ENCODE results near the gene CD52.
A peak's percentile ranks its signal among the peaks of the same experiment; 100 is the strongest.

Gene CD52, protein sequence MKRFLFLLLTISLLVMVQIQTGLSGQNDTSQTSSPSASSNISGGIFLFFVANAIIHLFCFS

GRCh38 chr1:26317612-26318337 is at the start of gene CD52:
Gene CD52, plus strand, starts transcription at chr1:26317958. Its CDS starts 60 bp downstream, at chr1:26318018.
- DNase-seq (ENCODE audit: low spot score) = no peak

- no peak for DNase-seq (ENCODE audit: low spot score)
These were observed 49.2 kb upstream of the CD52 start for GRCh38 chr1:26268290-26269197.

DNA sequence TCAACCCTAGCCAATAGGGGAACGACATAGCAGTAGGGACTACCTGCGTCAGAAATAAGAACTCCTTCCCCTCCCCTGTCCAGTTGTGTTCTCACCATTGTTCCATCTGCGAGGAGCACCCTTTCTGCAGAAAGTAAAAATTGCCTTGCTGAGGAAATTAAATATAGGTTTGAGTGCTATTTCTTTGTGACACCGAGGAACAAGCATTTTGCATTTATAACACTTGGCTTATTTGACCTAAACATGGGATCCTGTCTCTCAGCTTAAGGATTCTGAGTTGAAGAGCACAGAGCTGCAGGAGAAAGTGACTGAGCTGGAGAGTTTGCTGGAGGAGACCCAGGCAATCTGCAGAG is 48.6 kb upstream of the CD52 start:
- DNase-seq (ENCODE audit: low spot score) = no peak

DNA sequence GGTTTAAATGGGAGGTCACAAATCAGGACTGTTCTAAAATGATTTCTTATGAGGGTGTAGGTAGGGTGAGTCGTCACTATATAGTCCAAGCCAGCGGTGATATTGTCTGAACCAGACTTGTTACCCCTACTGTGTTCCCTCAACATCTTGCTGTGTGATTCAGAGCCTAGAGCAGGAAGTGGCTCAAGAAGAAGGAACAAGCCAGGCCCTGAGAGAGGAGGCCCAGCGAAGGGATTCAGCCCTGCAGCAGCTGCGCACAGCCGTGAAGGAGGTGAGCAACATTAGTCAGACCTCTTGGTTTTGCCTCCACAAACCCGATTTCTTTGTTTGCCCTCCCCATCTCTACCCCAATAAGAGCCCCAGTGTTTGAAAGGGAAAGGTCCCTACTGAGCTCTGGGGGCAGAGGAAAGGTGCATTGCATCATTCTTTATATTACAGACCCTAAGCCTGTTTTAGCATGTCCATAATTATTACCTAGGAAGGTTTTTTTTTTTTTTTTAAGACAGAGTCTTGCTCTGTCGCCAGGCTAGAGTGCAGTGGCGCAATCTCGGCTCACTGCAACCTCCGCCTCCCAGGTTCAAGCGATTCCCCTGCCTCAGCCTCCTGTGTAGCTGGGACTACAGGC is 42.8 kb upstream of the CD52 start:
- no peak for DNase-seq (ENCODE audit: low spot score)

- peak; percentile 89 for DNase-seq (ENCODE audit: low spot score)
These were observed 42.0 kb upstream of the CD52 start for GRCh38 chr1:26275580-26276431.

DNA sequence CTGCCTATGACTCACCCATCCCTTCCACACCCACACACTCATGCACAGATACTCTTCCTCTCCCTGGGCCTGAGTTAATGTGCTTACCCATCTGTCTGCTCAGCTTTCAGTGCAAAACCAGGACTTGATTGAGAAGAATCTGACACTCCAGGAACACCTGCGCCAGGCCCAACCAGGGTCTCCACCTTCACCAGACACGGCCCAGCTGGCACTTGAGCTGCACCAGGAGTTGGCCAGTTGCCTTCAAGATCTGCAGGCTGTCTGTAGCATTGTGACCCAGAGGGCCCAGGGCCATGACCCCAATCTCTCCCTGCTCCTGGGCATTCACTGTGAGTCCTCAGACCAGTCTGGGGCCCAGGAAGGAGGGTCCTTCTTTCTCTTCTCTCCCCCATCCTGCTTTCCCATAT is 41.3 kb upstream of the CD52 start:
- DNase-seq (ENCODE audit: low spot score) = no peak

GRCh38 chr1:26277261-26277661 is 40.5 kb upstream of the CD52 start:
- DNase-seq (ENCODE audit: low spot score) = no peak

DNA sequence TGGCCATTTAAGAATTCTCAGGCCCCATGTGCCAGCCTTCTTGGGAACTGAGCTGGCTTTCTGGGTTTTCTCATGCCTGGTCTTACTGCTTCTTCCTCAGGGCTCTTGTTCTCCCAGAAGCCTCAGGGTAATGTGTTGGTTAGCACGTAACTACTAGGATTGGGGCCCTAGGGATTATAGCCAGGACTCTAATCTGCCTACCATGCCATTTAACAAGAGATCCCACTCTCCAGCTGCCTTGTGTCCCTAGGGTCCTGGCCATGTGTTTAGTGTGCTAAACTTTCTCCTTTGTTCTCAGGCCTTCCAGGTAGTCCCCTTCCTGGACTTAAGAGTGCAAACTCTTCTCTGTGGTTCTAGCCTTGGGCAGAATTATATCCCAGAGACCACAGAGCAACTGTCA is 40.0 kb upstream of the CD52 start:
- DNase-seq (ENCODE audit: low spot score) = no peak

GRCh38 chr1:26278303-26278702 is 39.5 kb upstream of the CD52 start:
- peak; percentile 50 for DNase-seq (ENCODE audit: low spot score)

DNA sequence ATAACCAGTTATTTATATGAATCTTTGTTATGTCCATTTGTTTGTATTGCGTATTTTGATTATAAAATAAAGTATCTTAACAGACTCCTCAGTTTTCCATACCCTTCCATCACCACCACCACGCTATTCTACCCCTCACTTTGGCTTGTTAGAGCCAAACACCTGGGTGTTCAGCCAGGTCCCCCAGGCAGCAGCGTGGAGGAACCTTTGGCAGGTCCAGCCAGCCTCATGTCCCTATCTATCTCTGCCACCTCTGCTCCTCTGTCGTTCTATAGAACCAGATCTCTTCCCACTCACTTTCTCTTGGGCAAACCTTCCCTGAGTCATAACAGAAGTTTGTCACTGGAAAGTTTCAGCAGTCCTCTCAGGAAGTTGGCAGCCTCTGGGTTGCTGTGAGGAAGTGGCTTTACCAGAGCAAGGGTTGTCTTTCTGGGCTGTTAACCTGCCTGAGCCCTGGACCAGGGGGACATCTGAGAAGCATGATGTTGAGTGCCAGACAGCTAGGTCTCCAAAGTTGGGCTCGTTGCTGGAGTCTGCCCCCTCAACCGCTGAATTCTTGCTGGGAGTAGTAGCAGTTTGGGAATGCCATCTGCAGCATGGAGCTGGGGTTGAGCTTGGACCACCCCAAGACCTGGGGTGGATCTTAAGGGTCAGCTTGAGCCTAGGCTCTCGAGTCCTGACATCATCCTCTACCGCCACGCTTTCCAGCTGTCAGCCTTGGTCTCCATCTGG is 38.9 kb upstream of the CD52 start:
- DNase-seq (ENCODE audit: low spot score) = peak; percentile 76

DNA sequence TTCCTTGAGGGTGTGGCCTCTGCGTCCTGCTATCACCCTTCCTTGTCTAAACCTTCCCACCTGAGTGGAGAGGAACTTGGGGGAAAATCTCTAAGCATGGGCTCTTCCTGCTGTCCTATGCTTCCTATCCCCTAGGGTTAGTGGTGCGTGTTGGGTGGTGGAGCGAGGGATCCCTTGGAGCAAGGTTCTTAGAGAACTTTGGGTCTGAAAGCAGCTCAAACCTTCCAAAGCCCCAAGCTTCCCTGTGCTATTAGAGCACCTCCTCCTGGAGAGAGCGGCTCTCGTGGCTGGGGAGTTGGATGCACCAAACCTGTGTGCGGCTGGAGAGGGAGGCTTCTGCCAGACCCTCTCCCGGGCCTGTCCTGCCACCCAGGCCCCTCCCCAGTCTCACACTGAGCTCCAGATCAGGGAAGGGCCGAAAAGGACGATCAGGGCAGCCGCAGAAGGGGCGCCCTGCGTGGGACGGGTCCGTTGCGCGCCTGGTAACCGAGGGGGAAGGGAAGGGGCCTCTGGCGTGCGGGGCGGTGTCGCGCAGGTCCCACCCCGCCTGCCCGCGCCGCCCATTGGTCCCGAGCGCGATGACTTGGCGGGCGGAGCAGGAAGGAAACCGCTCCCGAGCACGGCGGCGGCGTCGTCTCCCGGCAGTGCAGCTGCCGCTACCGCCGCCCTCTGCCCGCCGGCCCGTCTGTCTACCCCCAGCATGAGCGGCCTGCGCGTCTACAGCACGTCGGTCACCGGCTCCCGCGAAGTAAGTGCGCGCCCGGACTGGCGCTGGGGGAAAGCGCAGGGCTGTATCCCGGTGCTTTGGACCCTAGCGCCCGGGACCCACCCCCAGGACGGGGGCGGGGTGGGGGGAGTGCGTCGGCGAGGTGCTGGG is 38.1 kb upstream of the CD52 start, which contains the start of gene SH3BGRL3:
Gene SH3BGRL3, plus strand, starts transcription at position 631 of the 877 bp plus-strand sequence. Its CDS starts 70 bp downstream, at position 701.
- DNase-seq (ENCODE audit: low spot score) = peak; percentile 92

DNA sequence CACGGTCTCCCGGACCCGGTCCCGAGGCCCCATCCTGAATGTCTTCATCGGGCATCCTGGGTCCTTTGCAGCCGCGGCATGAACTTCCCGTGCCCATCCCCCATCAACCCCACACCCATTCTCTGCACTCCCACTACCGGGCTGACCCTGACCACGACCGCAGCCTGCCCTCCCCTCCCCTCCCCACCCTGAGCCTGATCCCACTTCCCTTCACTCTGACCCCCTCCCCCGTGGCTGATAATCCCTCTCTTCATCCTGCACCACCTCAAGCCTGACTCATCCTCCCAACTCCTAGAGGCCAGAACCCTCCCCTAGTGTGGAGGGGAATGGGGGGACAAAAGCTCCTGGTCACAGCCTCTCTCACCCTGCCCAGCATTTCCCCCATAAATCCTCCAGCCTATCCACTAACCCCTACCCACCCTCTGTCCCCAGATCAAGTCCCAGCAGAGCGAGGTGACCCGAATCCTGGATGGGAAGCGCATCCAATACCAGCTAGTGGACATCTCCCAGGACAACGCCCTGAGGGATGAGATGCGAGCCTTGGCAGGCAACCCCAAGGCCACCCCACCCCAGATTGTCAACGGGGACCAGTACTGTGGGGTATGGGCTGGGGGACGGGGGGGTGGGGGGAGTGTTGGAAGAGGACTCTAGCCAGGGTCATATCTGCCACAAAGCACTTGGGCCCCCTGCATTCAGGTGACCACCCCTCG is 37.3 kb upstream of the CD52 start:
- peak; percentile 82 for DNase-seq (ENCODE audit: low spot score)

- peak; percentile 54 for DNase-seq (ENCODE audit: low spot score)
These were observed 36.4 kb upstream of the CD52 start for GRCh38 chr1:26281091-26281958.

DNA sequence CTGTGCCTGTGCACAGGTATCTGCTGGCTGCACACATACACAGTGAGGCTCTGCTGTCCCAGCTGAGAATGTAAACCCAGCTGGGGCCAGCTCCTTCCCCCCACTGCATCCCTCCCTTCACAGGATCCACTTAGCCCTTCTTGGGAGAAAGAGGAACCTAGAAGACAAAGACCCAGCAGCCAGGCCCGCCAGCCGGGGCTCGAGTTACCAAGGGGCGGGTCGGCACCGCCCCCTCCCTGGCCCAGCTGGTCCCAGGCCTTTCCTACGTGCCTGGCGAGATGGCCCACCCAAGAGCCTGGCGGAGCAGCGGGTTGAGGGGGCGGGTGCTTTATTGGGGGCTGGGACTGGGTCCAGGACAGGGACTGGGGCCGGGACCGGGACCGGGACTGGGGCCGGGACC is 35.8 kb upstream of the CD52 start:
- no peak for DNase-seq (ENCODE audit: low spot score)

GRCh38 chr1:26282401-26282918 is 35.3 kb upstream of the CD52 start:
- DNase-seq (ENCODE audit: low spot score) = no peak

- no peak for DNase-seq (ENCODE audit: low spot score)
These were observed 34.4 kb upstream of the CD52 start for GRCh38 chr1:26283279-26283853.

DNA sequence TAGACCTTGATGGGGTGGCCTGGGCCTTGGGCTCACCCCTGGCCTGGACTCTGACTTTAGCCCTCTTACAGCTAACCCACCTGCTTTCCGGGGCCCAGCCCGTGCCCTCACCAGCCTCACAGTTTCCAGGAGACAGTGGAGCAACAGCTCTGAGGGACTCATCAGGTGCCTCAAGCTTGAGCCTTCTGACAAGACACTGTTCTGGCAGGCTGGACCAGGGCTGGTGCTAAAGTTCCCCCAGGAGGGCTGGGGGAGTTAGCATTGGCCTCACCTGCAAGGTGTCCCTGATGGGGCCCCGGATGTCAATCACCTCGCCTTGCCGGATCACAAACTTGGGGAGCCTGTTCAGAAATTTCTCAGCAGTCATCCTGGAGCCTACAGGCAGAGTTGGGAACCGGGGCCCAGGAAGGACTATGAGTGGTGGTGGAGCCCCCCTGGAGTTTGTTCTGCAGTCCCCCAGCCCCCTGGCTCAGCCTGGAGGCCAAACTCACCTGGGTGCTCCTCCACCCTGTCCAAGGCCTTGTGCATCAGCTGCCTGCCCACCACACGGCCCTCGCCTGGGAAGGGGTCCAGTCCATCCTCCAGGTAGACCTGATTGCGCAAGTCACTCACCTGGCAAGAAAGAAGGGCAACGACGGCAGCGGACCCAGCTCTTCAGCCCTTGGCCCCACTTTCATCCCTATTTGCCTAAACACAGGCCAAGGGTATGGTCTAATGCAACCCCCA is 33.7 kb upstream of the CD52 start:
- DNase-seq (ENCODE audit: low spot score) = no peak

All from hepatic stellate cell (primary cell).